ENCODE measurements around the gene ZNF385B.

ZNF385B gene

DNA sequence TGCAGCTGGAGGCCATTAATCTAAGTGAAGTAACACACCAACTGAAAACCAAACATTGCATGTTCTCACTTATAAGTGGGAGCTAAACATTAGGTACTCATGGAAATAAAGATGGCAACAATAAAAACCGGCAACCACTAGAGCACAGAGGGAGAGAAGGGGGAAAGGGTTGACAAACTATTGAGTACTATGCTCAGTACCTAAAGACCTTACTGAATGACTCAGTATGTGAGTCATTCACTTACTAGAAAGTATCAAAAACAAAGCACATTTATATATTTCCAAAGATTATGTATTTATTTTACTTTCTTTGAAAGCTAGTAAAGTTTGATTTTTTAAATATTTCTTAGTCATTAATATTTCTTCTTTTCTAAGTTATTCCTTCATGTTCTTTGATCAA lies 48.9 kb downstream of the ZNF385B start:
- no CpG with 5 or more reads among the region's 1 CpG for WGBS (ENCODE audit: extremely low coverage, insufficient coverage, insufficient read length)
- Histone ChIP-seq H2BK5ac (ENCODE audit: low read depth, low read length, poor library complexity) (no peak overlapping the region), H3K27me3 (ENCODE audit: insufficient read depth, low read length) (no peaks in the 10 kb centered on the region), H4K8ac (ENCODE audit: low read depth, low read length) (no peak overlapping the region), H3K4me3 (ENCODE audit: low read depth, low read length) (no peak overlapping the region), H2AK5ac (ENCODE audit: low read length) (no peak overlapping the region), H3K9ac (ENCODE audit: low read length) (no peak overlapping the region), H3K9me3 (ENCODE audit: insufficient read depth, low read depth, low read length) (no peaks in the 10 kb centered on the region), H3K36me3 (ENCODE audit: control insufficient read depth in 1 of 2, insufficient read depth in 2 of 2, low read length in 2 of 2) (no peaks in the 10 kb centered on the region), H2AFZ (ENCODE audit: insufficient read depth, low read length, poor library complexity) (no peak overlapping the region), H3K27ac (ENCODE audit: low read depth, low read length) (no peak overlapping the region), H3K79me2 (ENCODE audit: control insufficient read depth, insufficient read depth, low read length, poor library complexity) (no peaks in the 10 kb centered on the region), H2BK120ac (ENCODE audit: insufficient read depth, low read length, poor library complexity) (no peak overlapping the region), H2BK12ac (ENCODE audit: low read length) (no peak overlapping the region), H3K4me1 (ENCODE audit: control insufficient read depth in 1 of 2, insufficient read depth in 2 of 2, low read length in 2 of 2) (peaks cover 0 to under 1% of the 10 kb centered on the region in 2 experiments), H3K4ac (ENCODE audit: low read depth, low read length) (no peak overlapping the region), H3K23ac (ENCODE audit: low read length) (no peak overlapping the region), H4K12ac (ENCODE audit: low read depth, low read length) (no peak overlapping the region), H3K18ac (ENCODE audit: low read length) (no peak overlapping the region), H3K79me1 (ENCODE audit: low read length) (no peaks in the 10 kb centered on the region), H3K14ac (ENCODE audit: low read length) (no peak overlapping the region), H3K4me2 (ENCODE audit: low read length) (no peak overlapping the region), H4K91ac (ENCODE audit: low read depth, low read length) (no peak overlapping the region)
- DNase-seq, result no peak

DNA sequence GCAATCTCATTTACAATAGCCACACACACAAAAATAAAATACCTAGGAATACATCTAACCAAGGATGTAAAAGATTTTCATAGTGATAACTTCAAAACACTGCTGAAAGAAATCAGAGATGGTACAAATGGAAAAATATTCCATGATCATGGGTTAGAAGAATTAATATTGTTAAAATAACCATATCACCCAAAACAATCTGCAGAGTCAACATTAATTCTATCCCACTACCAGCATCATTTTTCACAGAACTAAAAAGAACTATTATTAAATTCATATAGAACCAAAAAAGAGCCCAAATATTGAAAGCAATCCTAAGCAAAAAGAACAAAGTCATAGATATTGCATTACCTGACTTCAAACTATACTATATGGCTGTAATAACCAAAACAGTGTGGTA lies 50.4 kb downstream of the ZNF385B start:
- no peak for DNase-seq

DNA sequence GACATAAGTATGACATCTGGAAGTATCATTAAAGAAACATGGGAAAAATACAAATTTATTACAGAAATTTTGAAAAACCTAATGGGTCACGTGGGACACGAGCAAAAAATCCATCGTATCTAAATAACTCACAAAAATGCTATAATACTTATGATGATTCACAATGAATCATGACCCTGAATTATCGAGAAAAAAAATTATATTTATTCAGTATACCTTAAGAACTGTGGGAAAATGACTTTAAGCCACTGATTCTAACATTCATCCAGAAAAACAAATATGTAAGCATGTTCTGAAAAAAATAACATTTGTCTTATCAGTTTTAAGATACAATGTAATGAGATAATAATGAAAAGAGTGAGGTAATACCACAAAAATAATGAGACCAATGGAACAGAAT lies 51.8 kb downstream of the ZNF385B start:
- no peak overlapping the region for H2AK5ac ChIP-seq (ENCODE audit: low read length)
- no peaks in the 10 kb centered on the region for H3K27me3 ChIP-seq (ENCODE audit: insufficient read depth, low read length)
- H2BK5ac ChIP-seq (ENCODE audit: low read depth, low read length, poor library complexity), result no peak overlapping the region
- no peaks in the 10 kb centered on the region for H3K36me3 ChIP-seq (ENCODE audit: control insufficient read depth in 1 of 2, insufficient read depth in 2 of 2, low read length in 2 of 2)
- no peak overlapping the region for H3K27ac ChIP-seq (ENCODE audit: low read depth, low read length)
- no peaks in the 10 kb centered on the region for H3K4me1 ChIP-seq (ENCODE audit: control insufficient read depth in 1 of 2, insufficient read depth in 2 of 2, low read length in 2 of 2)
- no peak overlapping the region for H2AFZ ChIP-seq (ENCODE audit: insufficient read depth, low read length, poor library complexity)
- no peaks in the 10 kb centered on the region for H3K79me1 ChIP-seq (ENCODE audit: low read length)
- no peak overlapping the region for H4K12ac ChIP-seq (ENCODE audit: low read depth, low read length)
- no peak overlapping the region for H3K18ac ChIP-seq (ENCODE audit: low read length)
- no peak overlapping the region for H2BK120ac ChIP-seq (ENCODE audit: insufficient read depth, low read length, poor library complexity)
- no peak overlapping the region for H4K91ac ChIP-seq (ENCODE audit: low read depth, low read length)
- no peak overlapping the region for H3K4me3 ChIP-seq (ENCODE audit: low read depth, low read length)
- DNase-seq, result no peak
- no peaks in the 10 kb centered on the region for H3K79me2 ChIP-seq (ENCODE audit: control insufficient read depth, insufficient read depth, low read length, poor library complexity)
- H3K9me3 ChIP-seq (ENCODE audit: insufficient read depth, low read depth, low read length), result no peaks in the 10 kb centered on the region
- no CpG with 5 or more reads among the region's 4 CpGs for WGBS (ENCODE audit: extremely low coverage, insufficient coverage, insufficient read length)
- no peak overlapping the region for H3K23ac ChIP-seq (ENCODE audit: low read length)
- no peak overlapping the region for H3K14ac ChIP-seq (ENCODE audit: low read length)
- H3K4me2 ChIP-seq (ENCODE audit: low read length), result no peak overlapping the region
- H3K4ac ChIP-seq (ENCODE audit: low read depth, low read length), result no peak overlapping the region
- no peak overlapping the region for H2BK12ac ChIP-seq (ENCODE audit: low read length)
- no peak overlapping the region for H4K8ac ChIP-seq (ENCODE audit: low read depth, low read length)
- no peak overlapping the region for H3K9ac ChIP-seq (ENCODE audit: low read length)

More for the DNA sequence above, 50.4 kb downstream of the ZNF385B start:
- Histone ChIP-seq H3K4me2 (ENCODE audit: low read length) (no peak overlapping the region), H3K27me3 (ENCODE audit: insufficient read depth, low read length) (no peaks in the 10 kb centered on the region), H4K91ac (ENCODE audit: low read depth, low read length) (no peak overlapping the region), H3K18ac (ENCODE audit: low read length) (no peak overlapping the region), H2BK120ac (ENCODE audit: insufficient read depth, low read length, poor library complexity) (no peak overlapping the region), H3K4ac (ENCODE audit: low read depth, low read length) (no peak overlapping the region), H3K4me3 (ENCODE audit: low read depth, low read length) (no peak overlapping the region), H3K9me3 (ENCODE audit: insufficient read depth, low read depth, low read length) (no peaks in the 10 kb centered on the region), H4K12ac (ENCODE audit: low read depth, low read length) (no peak overlapping the region), H3K23ac (ENCODE audit: low read length) (no peak overlapping the region), H3K9ac (ENCODE audit: low read length) (no peak overlapping the region), H2BK12ac (ENCODE audit: low read length) (no peak overlapping the region), H3K27ac (ENCODE audit: low read depth, low read length) (no peak overlapping the region), H2AFZ (ENCODE audit: insufficient read depth, low read length, poor library complexity) (no peak overlapping the region), H2BK5ac (ENCODE audit: low read depth, low read length, poor library complexity) (no peak overlapping the region), H3K79me2 (ENCODE audit: control insufficient read depth, insufficient read depth, low read length, poor library complexity) (no peaks in the 10 kb centered on the region), H4K8ac (ENCODE audit: low read depth, low read length) (no peak overlapping the region), H3K79me1 (ENCODE audit: low read length) (no peaks in the 10 kb centered on the region), H3K14ac (ENCODE audit: low read length) (no peak overlapping the region), H3K36me3 (ENCODE audit: control insufficient read depth in 1 of 2, insufficient read depth in 2 of 2, low read length in 2 of 2) (no peaks in the 10 kb centered on the region), H2AK5ac (ENCODE audit: low read length) (no peak overlapping the region), H3K4me1 (ENCODE audit: control insufficient read depth in 1 of 2, insufficient read depth in 2 of 2, low read length in 2 of 2) (no peaks in the 10 kb centered on the region)

GRCh38 chr2:179805001-179805400 lies 56.4 kb downstream of the ZNF385B start:
- H3K36me3 ChIP-seq (ENCODE audit: control insufficient read depth in 1 of 2, insufficient read depth in 2 of 2, low read length in 2 of 2), result no peaks in the 10 kb centered on the region
- no peak overlapping the region for H4K8ac ChIP-seq (ENCODE audit: low read depth, low read length)
- no peak overlapping the region for H2AFZ ChIP-seq (ENCODE audit: insufficient read depth, low read length, poor library complexity)
- H4K91ac ChIP-seq (ENCODE audit: low read depth, low read length), result no peak overlapping the region
- no peak overlapping the region for H2BK5ac ChIP-seq (ENCODE audit: low read depth, low read length, poor library complexity)
- DNase-seq, result no peak
- no peak overlapping the region for H2BK12ac ChIP-seq (ENCODE audit: low read length)
- H2AK5ac ChIP-seq (ENCODE audit: low read length), result no peak overlapping the region
- H3K79me2 ChIP-seq (ENCODE audit: control insufficient read depth, insufficient read depth, low read length, poor library complexity), result no peaks in the 10 kb centered on the region
- no peak overlapping the region for H4K12ac ChIP-seq (ENCODE audit: low read depth, low read length)
- no peak overlapping the region for H3K18ac ChIP-seq (ENCODE audit: low read length)
- no peaks in the 10 kb centered on the region for H3K4me1 ChIP-seq (ENCODE audit: control insufficient read depth in 1 of 2, insufficient read depth in 2 of 2, low read length in 2 of 2)
- H2BK120ac ChIP-seq (ENCODE audit: insufficient read depth, low read length, poor library complexity), result no peak overlapping the region
- H3K27me3 ChIP-seq (ENCODE audit: insufficient read depth, low read length), result no peaks in the 10 kb centered on the region
- no CpG with 5 or more reads among the region's 3 CpGs for WGBS (ENCODE audit: extremely low coverage, insufficient coverage, insufficient read length)
- H3K9ac ChIP-seq (ENCODE audit: low read length), result no peak overlapping the region
- no peak overlapping the region for H3K4me3 ChIP-seq (ENCODE audit: low read depth, low read length)
- H3K4ac ChIP-seq (ENCODE audit: low read depth, low read length), result no peak overlapping the region
- H3K9me3 ChIP-seq (ENCODE audit: insufficient read depth, low read depth, low read length), result no peaks in the 10 kb centered on the region
- no peak overlapping the region for H3K23ac ChIP-seq (ENCODE audit: low read length)
- no peak overlapping the region for H3K14ac ChIP-seq (ENCODE audit: low read length)
- H3K27ac ChIP-seq (ENCODE audit: low read depth, low read length), result no peak overlapping the region
- no peak overlapping the region for H3K4me2 ChIP-seq (ENCODE audit: low read length)
- H3K79me1 ChIP-seq (ENCODE audit: low read length), result no peaks in the 10 kb centered on the region
